HEK293T (cell line): ENCODE measurements around the gene CTPS1.

Experiments used
- CTBP1 ChIP-seq: fragments of 450-650 bp; IDR thresholded peaks from 2 replicates; pipeline ENCODE4 v1.6.1; 2016; ENCODE audit warnings: borderline replicate concordance
- FOXM1 ChIP-seq: fragments of 450-650 bp; IDR thresholded peaks from 2 replicates; pipeline ENCODE4 v1.6.1; 2017; ENCODE audit warnings: mild to moderate bottlenecking, borderline replicate concordance
- SP1 ChIP-seq: fragments of 450-650 bp; IDR thresholded peaks from 2 replicates; pipeline ENCODE4 v1.6.1; 2017

- TF ChIP-seq SP1 (no peak), FOXM1 (no peak), CTBP1 (no peak)
Observed at GRCh38 chr1:41032147-41032546, 52.7 kb downstream of the CTPS1 start.
